PC-3 (cell line): ENCODE data around the gene ZNF26.
"Not testable (repeated sequence)": the region's sequence is repeated elsewhere in the genome, so short reads cannot be mapped to it uniquely, and the experiment has no call there.

Source experiments
- EZH2 ChIP-seq: fragments of 300-600 bp; sonication (generic); IDR thresholded peaks from one replicate; pipeline ENCODE4 v1.6.1; 2017; ENCODE audit warnings: antibody characterized with exemption, mild to moderate bottlenecking, low read length; ENCODE audit not compliant: unreplicated experiment
- EZH2phosphoT487 ChIP-seq: fragments of 300-600 bp; sonication (generic); IDR thresholded peaks from 2 replicates; pipeline ENCODE4 v1.6.1; 2018; ENCODE audit warnings: mild to moderate bottlenecking, antibody characterized with exemption, low read length, borderline replicate concordance
- TF ChIP-seq, protein P1 (sequence below): fragments of 300-600 bp; sonication (generic); conservative IDR thresholded peaks from 2 replicates; pipeline ENCODE4 v1.5.1; 2017; ENCODE audit warnings: antibody characterized with exemption, low read depth, mild to moderate bottlenecking, low read length

DNA sequence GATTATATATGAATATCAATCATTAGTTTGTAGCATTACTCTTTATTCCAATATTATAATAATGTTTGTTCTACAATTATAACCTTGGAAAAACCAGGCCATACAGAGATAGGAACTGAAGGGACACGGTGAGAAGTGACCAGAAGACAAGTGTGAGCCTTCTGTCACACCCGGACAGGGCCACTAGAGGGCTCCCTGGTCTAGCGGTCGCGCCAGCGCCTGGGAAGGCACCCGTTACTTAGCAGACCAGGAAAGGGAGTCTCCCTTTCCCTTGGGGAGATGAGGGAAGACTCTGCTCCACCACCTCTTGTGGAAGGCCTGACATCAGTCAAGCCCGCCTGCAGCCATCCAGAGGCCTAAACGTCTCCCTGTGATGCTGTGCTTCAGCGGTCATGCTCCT lies 22.2 kb upstream of the ZNF26 start:
- TF ChIP-seq, protein P1, sequence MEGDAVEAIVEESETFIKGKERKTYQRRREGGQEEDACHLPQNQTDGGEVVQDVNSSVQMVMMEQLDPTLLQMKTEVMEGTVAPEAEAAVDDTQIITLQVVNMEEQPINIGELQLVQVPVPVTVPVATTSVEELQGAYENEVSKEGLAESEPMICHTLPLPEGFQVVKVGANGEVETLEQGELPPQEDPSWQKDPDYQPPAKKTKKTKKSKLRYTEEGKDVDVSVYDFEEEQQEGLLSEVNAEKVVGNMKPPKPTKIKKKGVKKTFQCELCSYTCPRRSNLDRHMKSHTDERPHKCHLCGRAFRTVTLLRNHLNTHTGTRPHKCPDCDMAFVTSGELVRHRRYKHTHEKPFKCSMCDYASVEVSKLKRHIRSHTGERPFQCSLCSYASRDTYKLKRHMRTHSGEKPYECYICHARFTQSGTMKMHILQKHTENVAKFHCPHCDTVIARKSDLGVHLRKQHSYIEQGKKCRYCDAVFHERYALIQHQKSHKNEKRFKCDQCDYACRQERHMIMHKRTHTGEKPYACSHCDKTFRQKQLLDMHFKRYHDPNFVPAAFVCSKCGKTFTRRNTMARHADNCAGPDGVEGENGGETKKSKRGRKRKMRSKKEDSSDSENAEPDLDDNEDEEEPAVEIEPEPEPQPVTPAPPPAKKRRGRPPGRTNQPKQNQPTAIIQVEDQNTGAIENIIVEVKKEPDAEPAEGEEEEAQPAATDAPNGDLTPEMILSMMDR: peak; percentile 48
- TF ChIP-seq EZH2, EZH2phosphoT487: not testable (repeated sequence)
